Hematopoietic multipotent progenitor cell treated with erythropoietin and hydrocortisone succinate and interleukin-3 and kit ligand, for 15 days (in vitro differentiated cells): ENCODE measurements around the gene KATNB1.
"Not testable (repeated sequence)": the region's sequence is repeated elsewhere in the genome, so short reads cannot be mapped to it uniquely, and the experiment has no call there.

ENCODE experiments used
- DNase-seq: peaks from one replicate; pipeline ENCODE4 v3.0.0-alpha.2; 2015; ENCODE audit warnings: low spot score

KATNB1 gene

GRCh38 chr16:57726433-57726947 is 9.1 kb upstream of the KATNB1 start:
- DNase-seq: no peak

DNA sequence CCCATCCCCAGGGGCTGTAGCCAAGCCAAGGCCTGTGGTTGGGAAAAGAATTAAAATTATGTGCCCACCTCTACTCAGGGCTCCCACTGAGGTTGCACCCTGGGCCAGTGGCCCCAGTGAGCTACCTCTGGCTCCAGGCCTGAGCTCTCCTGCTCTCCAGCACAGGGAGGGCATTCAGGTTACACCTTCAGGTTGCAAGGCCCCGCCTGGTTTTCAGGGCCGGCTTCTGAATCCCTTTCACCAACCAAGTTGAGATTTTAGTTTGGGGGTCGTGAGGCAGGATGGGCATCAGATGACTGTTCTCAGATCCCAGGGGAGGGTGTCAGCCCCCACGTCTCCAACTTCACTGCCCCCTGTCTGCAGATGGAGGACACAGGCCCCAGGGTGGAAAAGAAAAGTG is 8.0 kb upstream of the KATNB1 start:
- DNase-seq: no peak

DNA sequence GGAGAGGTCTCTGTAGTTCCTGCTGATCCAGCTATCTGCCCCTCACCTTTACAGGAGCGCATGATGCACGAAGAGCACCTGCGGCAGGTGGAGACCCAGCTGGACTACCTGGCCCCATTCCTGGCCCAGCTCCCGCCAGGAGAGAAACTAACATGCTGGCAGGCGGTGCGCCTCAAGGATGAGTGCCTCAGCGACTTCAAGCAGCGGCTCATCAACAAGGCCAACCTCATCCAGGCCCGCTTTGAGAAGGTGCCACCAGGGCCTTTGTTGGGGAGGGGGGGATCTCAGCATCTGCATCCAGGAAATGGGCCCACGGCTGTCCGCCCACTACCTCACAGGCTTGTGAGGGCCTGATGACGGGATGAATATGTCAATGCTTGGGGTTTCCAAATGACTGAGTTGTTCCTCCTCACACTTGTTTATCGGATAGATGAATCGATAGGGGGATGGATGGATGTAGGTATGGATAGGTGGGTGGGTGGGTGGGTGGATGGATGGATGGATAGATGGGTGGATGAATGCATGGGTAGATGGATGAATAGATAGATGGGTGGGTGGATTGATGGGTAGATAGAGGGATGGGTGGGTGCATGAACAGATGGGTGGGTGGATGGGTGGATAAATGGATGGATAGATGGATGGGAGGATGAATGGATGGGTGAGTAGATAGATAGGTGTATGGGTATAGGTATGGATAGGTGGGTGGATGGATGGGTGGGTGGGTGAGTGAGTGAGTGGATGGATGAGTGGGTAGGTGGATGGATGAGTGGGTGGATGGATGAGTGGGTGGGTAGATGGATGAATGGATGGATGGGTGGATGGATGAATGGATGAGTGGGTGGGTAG is 7.0 kb upstream of the KATNB1 start:
- no peak for DNase-seq

DNA sequence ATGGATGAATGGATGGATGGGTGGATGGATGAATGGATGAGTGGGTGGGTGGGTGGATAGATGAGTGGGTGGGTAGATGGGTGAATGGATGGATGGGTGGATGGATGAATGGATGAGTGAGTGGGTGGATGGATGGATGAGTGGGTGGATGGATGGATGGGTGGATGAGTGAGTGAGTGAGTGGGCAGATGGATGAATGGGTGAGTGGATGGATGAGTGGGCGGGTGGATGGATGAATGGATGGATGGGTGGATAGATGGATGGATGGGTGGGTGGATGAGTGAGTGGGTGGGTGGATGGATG is 6.4 kb upstream of the KATNB1 start:
- DNase-seq: no peak

- not testable (repeated sequence) for DNase-seq
Measured at GRCh38 chr16:57729852-57730251, 5.7 kb upstream of the KATNB1 start.

DNA sequence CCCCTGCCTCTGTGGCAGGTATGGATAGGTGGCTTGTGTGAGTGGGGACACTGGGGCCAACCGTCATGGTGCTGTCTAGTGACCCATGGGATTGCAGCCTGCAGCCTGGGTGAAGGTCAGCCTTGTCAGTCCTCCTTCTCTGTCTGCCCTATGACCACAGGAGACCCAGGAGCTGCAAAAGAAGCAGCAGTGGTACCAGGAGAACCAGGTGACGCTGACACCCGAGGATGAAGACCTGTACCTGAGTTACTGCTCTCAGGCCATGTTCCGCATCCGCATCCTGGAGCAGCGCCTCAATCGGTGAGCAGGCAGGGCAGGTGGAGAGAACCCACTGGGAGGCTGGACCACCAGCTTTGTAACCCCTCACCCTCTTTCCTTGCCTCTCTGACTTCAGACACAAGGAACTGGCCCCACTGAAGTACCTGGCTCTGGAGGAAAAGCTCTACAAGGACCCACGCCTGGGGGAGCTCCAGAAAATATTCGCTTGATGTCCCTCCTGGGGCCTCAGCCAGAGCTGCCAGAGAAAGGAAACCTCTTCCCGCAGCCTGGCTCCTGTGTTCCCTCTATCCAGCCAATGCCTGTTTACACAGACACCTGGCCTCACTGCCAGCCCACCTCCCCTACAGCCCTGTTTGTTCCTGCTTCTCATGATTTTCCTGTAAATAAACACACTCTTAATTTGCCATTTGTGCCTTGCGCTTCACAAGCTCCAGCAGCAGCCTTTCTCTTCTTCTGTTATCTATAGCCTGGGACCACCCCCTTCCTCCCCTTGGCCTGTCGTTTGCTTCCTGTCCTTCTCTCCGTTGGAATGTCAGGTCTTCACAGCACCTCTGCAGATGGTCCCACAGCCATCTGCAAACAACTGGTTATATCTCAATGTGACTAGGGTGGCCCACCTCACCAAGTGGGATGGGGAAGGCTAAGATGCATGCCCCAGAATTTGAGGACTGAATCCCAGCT is 4.5 kb upstream of the KATNB1 start:
- no peak for DNase-seq

DNA sequence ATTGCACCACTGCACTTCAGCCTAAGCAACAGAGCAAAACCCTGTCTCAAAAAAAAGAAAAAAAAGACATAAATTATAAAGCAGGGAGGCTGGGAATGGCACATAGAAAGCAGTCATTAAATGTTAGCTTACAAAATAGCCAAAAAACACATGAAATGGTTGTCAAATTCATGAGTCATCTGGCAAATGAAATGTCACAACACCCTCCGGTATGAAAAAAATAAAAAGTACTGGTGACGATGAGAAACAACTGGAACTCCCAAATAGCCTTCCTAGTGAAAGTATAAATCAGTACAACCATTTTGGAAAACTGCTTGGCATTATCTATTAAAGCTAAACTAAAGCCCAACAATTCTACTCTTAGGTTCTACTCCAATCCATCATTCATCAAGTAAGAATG is 3.5 kb upstream of the KATNB1 start:
- DNase-seq: no peak

- DNase-seq: no peak
Measured at GRCh38 chr16:57732714-57733113, 2.9 kb upstream of the KATNB1 start.

DNA sequence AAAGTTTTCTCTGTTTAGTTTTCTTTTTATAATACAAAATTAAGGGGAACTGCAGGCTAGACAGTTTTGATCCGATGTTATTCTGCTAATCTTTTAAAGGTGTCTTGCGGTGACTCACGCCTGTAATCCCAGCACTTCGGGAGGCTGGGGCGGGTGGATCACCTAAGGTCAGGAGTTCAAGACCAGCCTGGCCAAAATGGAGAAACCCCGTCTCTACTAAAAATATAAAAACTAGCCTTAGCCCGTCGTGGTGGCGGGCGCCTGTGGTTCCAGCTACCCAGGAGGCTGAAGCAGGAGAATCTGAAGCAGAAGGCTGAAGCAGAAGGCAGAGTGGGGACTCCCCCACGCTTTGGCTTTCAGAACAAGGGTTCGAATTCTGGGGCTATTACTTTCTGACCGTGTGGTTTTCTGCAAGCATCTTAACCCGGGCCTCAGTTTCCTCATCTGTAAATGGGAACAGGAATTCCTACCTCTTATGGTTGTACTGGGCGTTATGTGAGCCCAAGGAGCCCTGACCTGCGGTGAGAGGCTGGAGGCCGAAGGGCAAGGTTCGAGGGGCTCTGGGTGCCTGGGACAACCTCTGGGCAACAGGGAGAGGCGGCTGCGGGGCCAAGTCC is 1.2 kb upstream of the KATNB1 start:
- DNase-seq: no peak

DNA sequence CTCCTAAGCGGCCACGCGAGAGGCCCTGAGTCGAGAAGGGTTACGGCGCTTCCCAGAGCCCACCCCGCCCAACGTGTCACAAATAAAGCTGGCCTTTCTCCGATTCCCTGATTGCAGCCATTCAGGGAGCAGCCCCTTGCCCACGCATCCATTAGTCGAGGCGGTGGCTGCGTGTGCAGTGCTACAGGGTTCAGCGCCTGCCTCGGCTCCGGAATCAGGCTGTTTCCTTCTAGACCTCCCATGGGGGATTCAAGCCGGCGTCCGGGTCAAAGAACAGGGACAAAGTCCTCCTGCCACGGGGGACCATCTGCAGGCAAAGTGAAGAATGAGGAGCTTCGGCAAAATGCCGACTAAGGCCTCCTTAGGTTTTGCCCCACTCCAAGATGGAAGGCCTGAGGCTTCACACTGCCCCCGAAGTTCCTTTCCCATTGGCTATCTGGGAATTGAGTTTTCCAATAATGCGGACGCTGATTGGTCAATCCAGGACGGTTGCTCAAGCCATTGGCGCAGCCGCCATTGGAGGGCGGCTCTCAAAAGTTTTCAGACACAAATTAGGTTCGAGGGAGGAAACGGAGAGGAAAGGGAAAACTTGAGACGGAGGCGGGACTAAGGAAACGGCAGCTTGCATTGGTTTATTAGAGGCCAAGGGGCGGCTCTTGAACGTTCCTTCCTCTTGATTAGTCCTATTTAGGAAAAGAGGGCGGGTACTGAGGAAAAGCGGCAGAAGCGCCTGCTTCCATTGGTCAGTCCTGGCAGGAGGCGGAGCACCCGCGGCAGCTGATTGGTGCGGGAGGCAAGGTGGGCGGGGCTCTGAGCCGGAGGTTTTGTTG is 430 bp upstream of the KATNB1 start:
- peak; percentile 100 for DNase-seq

DNA sequence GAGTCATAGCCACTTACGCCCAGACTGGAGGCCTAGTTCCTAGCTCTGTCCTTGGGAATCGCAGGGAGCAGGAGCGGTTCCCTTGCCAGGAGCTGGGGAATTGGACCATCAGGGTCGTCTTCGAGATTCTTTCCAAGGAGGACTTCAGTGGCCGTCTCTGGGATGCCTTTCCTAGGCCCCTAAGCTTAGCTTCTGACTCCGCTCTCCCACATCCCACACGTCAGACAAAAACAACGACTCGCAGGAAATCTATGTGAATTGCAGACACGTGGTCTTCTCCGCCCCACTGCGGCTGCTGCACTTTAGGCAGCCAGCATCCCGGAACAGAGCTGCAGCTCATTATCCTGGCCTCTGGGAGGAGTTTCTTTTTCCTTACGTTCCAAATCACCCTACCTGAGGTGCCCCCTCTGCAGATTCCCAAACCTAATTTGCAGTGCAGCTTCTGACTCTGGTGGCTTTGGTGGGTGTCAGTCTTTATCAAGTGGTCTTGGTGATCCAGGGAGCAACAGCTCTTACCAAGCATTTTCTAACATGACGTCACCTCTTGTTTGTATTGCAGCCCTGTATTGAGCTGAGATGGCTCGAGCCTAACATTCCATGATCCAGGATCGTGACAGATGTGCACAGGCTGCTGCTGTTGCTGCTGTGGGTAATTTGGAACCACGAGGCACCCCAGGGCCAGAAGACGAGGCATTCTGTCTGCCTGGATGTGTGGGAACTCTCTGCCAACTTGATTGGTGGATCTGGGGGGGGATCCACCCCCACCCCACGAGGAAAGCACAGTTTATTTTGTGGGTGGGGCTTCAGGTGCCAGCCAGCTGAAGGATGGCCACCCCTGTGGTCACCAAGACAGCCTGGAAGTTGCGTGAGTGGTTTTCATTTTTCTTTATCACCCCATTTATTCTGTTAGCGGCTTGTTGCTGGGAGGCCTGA is 1.1 kb downstream of the KATNB1 start:
- DNase-seq: peak; percentile 27

GRCh38 chr16:57738844-57739243 is 3.3 kb downstream of the KATNB1 start:
- DNase-seq: no peak

DNA sequence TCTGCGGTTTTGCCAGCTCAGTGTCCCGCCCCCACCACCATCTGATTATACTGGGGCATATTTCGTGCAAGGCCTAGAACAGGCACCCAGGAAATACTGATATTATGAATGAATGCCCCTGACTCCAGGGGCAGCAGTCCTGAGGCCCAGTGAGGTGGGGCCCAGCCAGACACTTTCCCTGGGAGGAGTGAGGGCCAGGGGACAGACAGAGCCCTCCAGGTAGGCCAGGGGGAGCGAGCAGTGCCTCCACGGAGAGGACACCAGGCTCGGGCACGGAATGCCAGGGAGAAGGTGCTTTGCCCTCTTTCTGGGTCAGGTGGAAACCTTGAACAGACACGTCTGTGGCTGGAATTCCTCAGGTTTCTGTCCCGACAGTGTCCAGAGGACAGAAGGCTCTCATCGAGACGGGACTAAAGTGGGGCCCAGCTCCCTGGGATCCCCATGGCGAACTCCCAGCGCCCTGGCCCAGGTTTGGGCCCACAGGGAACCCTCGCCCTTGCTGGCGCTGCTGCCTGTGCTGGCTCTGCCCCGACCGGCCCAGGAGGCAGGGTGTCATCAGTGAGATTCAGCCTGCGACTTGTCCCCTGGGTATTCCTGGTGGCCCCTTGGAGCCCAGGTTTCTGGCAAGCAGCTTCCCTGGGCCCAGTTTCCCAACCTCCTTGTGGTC is 4.3 kb downstream of the KATNB1 start:
- no peak for DNase-seq

- DNase-seq: no peak
Measured at GRCh38 chr16:57740423-57741071, 5.0 kb downstream of the KATNB1 start.

DNA sequence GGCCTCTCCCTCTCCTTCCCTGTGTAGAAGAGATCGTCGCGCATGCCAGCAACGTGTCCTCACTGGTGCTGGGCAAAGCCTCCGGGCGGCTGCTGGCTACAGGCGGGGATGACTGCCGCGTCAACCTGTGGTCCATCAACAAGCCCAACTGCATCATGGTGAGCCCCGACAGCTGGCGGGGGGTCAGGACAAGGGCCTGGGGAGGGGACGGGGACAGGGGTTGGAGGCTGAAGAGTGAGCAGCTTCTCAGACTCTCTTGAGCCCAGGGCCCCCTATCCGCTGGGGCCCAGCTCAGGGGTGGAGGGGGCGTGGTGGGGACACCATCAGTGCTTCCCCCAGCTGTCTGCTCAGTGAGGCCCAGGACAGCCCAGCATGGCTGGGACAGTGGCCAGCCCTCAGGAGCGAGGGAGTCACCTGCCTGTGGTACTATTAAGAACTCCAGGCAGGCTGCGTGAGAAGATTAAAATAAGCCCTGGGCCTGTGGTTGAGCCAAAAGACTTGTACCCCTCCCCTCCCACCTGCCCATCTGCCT is 6.2 kb downstream of the KATNB1 start:
- no peak for DNase-seq

DNA sequence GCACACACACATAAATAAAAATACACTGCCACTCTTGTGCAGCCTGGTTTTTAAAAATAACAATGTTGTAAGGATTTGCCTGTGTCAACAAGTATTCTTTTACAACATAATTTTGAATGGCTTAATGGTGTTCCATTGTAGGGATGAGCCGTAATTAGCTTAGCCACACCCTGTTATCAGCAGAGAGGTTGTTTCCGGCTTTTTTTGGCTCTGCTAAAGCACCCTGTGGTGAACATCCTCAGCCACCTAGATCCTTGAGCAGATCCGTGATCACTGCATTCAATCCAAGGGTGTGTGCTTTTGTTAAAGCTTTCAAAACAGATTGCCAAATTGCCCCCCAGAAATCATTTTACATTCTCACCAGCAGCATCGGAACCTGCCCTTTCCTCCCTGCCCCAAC is 7.0 kb downstream of the KATNB1 start:
- no peak for DNase-seq

- DNase-seq: no peak
Measured at GRCh38 chr16:57743458-57743857, 7.9 kb downstream of the KATNB1 start.

- no peak for DNase-seq
Measured at GRCh38 chr16:57743886-57744641, 8.5 kb downstream of the KATNB1 start.

- DNase-seq: no peak
Measured at GRCh38 chr16:57744642-57744903, 9.0 kb downstream of the KATNB1 start.
